PFSK-1 (cell line): ENCODE measurements around the gene PLCD1.

Experiments used
- FOXP2 ChIP-seq: optimal IDR thresholded peaks from 2 replicates; pipeline ENCODE3; 2011; ENCODE audit warnings: borderline replicate concordance, control low read depth, inconsistent platforms; ENCODE audit not compliant: insufficient read depth; ENCODE audit errors: extremely low read length, extremely low read depth
- TAF1 ChIP-seq: IDR thresholded peaks from 2 replicates; pipeline ENCODE4 v1.6.1; 2012; ENCODE audit warnings: low read length, control low read depth, borderline replicate concordance; ENCODE audit not compliant: insufficient read depth

GRCh38 chr3:38011111-38011510 is 18.3 kb downstream of the PLCD1 start:
- no peak for TF ChIP-seq TAF1
- TF ChIP-seq FOXP2: no peak
